Fibroblast of skin of right quadriceps (primary cell): ENCODE results near the gene OR4E2.
"Not testable (repeated sequence)": the region's sequence is repeated elsewhere in the genome, so short reads cannot be mapped to it uniquely, and the experiment has no call there.

Experiments
- DNase-seq: peaks from one replicate; pipeline ENCODE4 v3.0.0-alpha.2; 2013

The OR4E2 gene

DNA sequence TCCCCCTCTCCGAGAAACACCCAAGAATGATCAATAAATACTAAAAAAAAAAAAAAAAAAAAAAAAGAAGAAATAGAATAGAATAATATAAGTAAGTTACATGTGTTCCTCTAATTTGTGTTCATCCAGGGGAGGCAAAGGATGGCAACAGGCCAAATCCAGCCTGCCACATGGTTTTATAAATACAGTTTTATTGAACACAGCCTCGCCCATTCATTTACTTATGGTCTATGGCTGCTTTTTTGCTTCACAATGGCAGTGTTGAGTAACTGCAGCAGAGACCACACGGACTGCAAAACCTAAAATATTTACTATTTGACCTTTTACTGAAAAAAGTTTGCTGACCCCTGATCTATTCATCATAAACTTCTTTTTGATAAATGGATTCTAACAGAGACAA, 44.9 kb downstream of the OR4E2 start:
- DNase-seq, result not testable (repeated sequence)

DNA sequence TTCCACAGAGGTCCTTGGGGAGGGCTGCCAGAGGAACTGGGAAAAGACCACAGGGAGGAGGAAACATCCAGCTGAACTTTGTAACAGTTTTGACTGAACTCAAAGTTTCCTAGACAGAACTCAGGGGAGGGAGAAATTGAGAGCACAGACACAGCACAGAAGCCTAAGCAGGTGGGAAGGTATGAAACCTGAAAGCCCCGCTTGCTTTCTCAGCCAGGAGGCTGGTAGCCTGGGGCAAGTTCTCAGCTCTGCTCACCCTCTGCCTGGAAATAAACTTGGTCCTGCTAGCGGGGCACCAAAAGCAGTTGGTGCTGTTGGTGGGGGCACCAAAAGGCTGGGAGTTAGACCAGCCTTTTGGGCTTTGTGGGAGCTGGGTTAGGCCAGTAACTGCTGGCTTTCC, 45.9 kb downstream of the OR4E2 start:
- no peak for DNase-seq

DNA sequence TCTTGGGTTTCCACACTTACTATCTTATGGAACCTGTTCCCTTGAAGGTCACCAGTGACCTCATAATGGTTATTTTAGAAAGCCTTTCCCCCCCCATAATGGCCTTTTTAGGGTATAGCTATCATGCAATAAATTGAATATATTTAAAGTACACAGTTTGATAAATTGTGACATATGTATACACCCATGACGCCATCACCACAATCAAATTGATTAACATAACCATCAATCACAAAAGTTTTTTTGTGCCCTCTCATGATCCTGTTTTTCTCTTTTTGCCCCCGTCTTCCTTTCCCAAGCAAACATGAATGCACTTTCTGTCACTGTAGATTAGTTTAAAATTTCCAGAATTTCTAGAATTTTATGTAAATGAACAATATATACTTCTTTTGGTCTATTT, 48.7 kb downstream of the OR4E2 start:
- no peak for DNase-seq

DNA sequence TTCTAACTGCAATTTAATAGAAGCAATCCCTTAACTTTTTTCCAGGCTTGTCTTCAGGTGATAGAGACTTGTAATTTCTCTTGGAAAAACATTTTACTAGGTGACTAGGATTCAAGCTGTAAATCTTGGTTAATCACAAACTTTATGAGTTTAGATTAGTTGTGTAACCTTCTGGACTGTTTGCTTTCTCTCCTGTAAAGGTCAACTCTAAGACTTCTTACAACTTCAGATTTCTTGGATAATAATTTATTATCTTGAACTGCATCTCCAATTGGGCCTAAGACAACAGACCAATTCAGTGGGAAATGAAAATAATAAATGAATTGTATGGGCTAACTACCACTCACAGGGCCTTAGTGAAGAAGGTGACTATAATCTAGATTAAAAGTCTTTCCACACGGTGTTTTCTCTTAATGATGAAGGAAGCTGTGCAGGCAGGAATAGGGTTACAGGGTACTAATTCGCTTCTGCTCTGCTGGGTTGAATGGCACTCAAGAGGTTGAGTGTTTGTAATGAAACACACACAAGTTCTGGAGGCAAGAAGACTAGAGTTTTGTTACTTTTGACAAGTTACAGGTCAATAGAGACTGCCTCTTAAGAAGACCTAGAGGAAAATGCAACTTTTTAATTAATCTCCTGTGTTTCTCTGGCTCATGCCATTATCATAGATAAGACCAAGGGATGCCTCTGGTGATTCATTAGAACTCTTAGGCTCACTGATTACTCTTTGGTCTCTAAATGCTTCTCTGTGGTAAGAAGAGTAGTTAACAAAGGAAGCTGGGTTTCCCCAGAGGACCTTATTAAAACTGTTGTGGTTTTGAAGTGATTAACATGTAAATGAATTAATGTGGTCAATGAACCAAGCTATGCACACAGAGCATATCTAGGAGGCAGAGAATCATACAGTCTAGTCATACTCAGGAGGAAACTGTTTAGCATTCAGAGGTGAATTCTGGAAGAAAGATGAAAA, 50.0 kb downstream of the OR4E2 start:
- DNase-seq, result no peak

DNA sequence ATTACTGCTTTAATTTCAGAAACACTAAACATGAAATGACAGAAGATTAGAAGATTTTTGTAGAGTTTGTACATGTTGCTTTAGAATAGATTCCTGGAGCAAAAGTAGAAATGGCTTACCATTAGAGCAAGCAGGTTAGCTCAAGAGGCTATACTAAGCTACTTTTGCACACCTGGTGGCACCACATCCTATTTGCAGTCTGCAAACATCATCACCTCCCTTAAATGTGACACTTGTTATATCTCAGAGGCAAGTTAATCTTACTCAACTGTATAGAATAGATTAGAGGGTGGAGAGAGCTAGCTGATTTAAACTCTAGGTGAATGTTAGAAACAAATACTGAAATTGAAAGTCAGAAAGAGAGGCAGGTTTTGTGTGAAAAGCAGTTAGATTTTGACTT, 50.7 kb downstream of the OR4E2 start:
- DNase-seq, result no peak

DNA sequence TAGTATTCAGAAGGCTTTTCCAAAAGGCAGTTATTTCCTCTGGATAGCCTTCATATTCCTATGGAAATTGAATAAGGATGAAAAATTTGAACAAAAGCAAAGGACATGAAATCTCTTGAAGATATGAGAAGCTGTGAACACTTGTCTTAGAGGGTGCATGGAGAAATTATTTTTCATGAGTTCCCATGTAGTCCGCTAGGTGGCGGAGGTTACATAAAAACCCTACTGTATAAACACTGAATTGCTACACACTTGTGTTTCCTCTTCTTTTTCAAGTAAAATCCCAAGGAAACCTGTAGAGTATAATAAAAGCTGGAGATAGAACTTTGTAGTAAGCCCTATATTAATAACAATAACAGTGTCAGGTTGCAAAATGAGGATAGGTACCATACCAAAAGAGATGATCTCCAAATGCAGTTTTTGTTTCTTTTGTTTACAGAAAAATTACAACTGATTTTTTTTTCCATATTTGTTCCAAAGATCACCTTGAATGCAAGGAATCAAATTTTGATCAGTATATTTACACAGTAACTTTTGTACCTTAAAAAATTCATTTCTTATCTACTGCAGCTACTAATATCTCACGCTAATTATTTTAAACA, 57.8 kb downstream of the OR4E2 start:
- DNase-seq, result peak; percentile 19

DNA sequence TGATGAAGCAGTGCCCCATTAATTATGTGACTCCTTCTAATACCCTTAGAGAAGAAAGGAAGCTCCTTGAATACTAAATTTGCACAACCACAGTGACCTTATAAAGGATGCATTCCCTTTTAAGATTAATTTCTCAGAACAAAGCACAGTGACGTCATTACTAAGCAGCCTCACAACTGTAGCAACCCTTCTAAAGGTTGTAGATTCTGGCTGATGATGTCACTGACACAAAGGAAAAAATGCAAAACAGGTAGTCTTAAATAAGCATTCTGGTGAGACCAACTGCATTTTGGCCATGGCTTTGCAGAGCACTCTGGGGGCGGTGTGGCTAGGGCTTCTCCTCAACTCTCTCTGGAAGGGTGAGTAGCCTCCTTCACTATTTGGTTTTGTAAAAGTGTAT, 58.4 kb downstream of the OR4E2 start:
- no peak for DNase-seq

DNA sequence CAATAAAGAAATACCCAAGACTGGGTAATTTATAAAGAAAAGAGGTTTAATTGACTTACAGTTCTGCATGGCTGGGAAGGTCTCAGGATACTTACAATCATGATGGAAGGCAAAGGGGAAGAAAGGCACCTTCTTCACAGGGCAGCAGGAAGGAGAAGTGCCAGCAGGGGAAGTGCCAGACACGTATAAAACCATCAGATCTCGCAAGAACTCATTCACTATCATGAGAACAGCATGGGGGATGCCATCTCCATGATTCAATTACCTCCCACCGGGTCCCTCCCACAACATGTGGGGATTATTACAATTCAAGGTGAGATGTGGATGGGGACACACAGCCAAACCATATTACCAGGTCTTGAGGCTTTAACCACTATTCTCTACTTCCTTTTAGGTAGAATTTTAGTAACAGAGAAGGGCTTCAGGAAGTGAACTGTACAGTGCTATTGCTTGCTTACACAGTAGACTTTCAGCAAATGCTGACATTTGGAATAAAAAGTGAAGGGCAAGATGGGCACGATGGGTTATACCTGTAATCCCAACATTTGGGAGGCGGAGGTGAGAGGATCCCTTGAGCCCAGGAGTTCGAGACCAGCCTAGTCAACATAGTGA, 60.8 kb downstream of the OR4E2 start:
- DNase-seq, result no peak
